IMR-90 (cell line): Measurements from ENCODE around the gene ROR2.

Experiments used
- BHLHE40 ChIP-seq: fragments of 150-350 bp; IDR thresholded peaks from 2 replicates; pipeline ENCODE4 v1.6.1; 2016; ENCODE audit warnings: mild to moderate bottlenecking, low read depth, low read length
- POLR2A ChIP-seq: IDR thresholded peaks from 2 replicates; pipeline ENCODE4 v1.6.1; 2012; ENCODE audit warnings: mild to moderate bottlenecking, low read depth, low read length
- RCOR1 ChIP-seq: IDR thresholded peaks from 2 replicates; pipeline ENCODE4 v1.6.1; 2012; ENCODE audit warnings: mild to moderate bottlenecking, low read length, improper control_type of control experiment; ENCODE audit not compliant: insufficient replicate concordance
- RFX5 ChIP-seq: IDR thresholded peaks from 2 replicates; pipeline ENCODE4 v1.8.0; 2012; ENCODE audit warnings: low read depth, mild to moderate bottlenecking, low read length, moderate library complexity
- SMC3 ChIP-seq: fragments of 150-350 bp; IDR thresholded peaks from 2 replicates; pipeline ENCODE4 v1.6.1; 2016; ENCODE audit warnings: low read depth, mild to moderate bottlenecking, antibody characterized with exemption, low read length, moderate library complexity
- TF ChIP-seq, protein P1 (sequence below): conservative IDR thresholded peaks from 2 replicates; pipeline ENCODE4 v1.5.1; 2012; ENCODE audit warnings: mild to moderate bottlenecking, low read depth, low read length, improper control_type of control experiment

DNA sequence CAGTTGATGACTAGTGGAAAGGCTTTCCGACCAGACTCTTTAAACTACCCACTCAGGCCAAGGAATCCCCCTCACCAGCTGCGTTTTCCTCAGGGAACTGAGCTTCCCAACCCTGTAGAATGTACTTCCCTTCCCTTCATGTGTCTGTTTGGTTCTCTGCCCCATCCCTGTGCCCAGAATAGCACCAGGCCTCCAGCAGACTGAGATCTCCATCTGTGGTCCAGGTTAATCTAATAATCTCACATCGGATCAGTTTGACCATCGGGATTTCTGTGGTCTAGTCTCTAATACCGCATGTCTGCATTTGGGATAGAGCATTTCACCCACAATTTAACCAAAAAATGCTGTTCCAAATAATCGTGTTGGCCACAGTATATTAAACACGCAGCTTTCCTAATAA, 237.2 kb downstream of the ROR2 start:
- TF ChIP-seq, protein P1, sequence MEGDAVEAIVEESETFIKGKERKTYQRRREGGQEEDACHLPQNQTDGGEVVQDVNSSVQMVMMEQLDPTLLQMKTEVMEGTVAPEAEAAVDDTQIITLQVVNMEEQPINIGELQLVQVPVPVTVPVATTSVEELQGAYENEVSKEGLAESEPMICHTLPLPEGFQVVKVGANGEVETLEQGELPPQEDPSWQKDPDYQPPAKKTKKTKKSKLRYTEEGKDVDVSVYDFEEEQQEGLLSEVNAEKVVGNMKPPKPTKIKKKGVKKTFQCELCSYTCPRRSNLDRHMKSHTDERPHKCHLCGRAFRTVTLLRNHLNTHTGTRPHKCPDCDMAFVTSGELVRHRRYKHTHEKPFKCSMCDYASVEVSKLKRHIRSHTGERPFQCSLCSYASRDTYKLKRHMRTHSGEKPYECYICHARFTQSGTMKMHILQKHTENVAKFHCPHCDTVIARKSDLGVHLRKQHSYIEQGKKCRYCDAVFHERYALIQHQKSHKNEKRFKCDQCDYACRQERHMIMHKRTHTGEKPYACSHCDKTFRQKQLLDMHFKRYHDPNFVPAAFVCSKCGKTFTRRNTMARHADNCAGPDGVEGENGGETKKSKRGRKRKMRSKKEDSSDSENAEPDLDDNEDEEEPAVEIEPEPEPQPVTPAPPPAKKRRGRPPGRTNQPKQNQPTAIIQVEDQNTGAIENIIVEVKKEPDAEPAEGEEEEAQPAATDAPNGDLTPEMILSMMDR = no peak
- TF ChIP-seq POLR2A (no peak), SMC3 (no peak), RFX5 (no peak), RCOR1 (no peak), BHLHE40 (no peak)
